Measurements from ENCODE around the gene POLR1H. TPM values are rescaled to one million over a fixed set of nuclear protein-coding genes. Genes with fewer than 3 reads are reported as not detected.

Gene POLR1H
- total RNA-seq, 4 donors from 2014 or later, result 22.8 to 33.8 (median 27.5) TPM

GRCh38 chr6:30111266-30111856 is 50.3 kb downstream of the POLR1H start:
- TF ChIP-seq CTCF (IDR thresholded peaks at IDR 0.05) (no peak), POLR2A (IDR thresholded peaks at IDR 0.05) (no peak)
- Histone ChIP-seq H3K27me3 (no peaks in the 10 kb centered on the region), H3K4me3 (peak overlapping the region in 3 of 4 donors; percentile 21 to 46 (median 39))

GRCh38 chr6:30112402-30112994 is 51.4 kb downstream of the POLR1H start:
- Histone ChIP-seq H3K4me3 (peak overlapping the region in 2 of 4 donors; percentile 39 to 46), H3K9me3 (no peaks in the 10 kb centered on the region), H3K4me1 (no peaks in the 10 kb centered on the region), H3K27me3 (no peaks in the 10 kb centered on the region), H3K36me3 (no peaks in the 10 kb centered on the region), H3K27ac (peak overlapping the region in 3 of 4 donors; percentile 28 to 72 (median 56))
- DNase-seq, result no peak
- TF ChIP-seq CTCF (IDR thresholded peaks at IDR 0.05) (no peak), POLR2A (IDR thresholded peaks at IDR 0.05) (no peak)

More at GRCh38 chr6:30111266-30111856, 50.3 kb downstream of the POLR1H start:
- Histone ChIP-seq H3K27ac (peak overlapping the region in 2 of 4 donors; percentile 32 to 72), H3K4me1 (no peaks in the 10 kb centered on the region), H3K36me3 (no peaks in the 10 kb centered on the region), H3K9me3 (no peaks in the 10 kb centered on the region)
- DNase-seq, result no peak

GRCh38 chr6:30113003-30113759 is 52.1 kb downstream of the POLR1H start, which contains the start of gene TRIM31:
TSS of gene TRIM31 (minus strand) at chr6:30113090. CDS start at chr6:30112805, 285 bp downstream.
- Histone ChIP-seq H3K36me3 (no peaks in the 10 kb centered on the region), H3K9me3 (no peaks in the 10 kb centered on the region), H3K27me3 (no peaks in the 10 kb centered on the region), H3K4me1 (no peaks in the 10 kb centered on the region), H3K27ac (peak within 1 kb of the TSS in 3 of 4 donors; percentile 47 to 75 (median 72)), H3K4me3 (peak within 1 kb of the TSS in 2 of 4 donors; percentile 39 to 46)
- peak; percentile 54 to 61 for TF ChIP-seq POLR2A (IDR thresholded peaks at IDR 0.05)
- TF ChIP-seq CTCF (IDR thresholded peaks at IDR 0.05), result no peak
- peak in 1 of 3 donors; percentile 68 for DNase-seq

GRCh38 chr6:30113841-30114240 is 52.8 kb downstream of the POLR1H start:
- Histone ChIP-seq H3K27me3 (no peaks in the 10 kb centered on the region), H3K4me1 (no peaks in the 10 kb centered on the region), H3K27ac (peak overlapping the region in 3 of 4 donors; percentile 47 to 75 (median 72)), H3K9me3 (no peaks in the 10 kb centered on the region), H3K36me3 (no peaks in the 10 kb centered on the region), H3K4me3 (no peak overlapping the region)
- DNase-seq, result no peak
- no peak for TF ChIP-seq POLR2A (IDR thresholded peaks at IDR 0.05)
- no peak for TF ChIP-seq CTCF (IDR thresholded peaks at IDR 0.05)

Small RNA genes within 50 kb of the gene (small RNA-seq; reads per million reads assigned to genes)
- 0 reads per million in 2 donors for gene RF02218
- 0 reads per million in 2 donors for gene RF02219
- 0 reads per million in 2 donors for gene RF02220

Other genes with a start within 250 kb of the POLR1H start
- under 1 TPM in 1 of 4 donors, not detected in 3; 0.67 TPM for gene HLA-G, start 233.4 kb upstream of the POLR1H start, total RNA-seq
- 1,000 to 10,000 TPM in 3 of 4 donors, 100 to 1,000 TPM in 1; 296 to 1,668 (median 1,428) TPM for gene HLA-A, start 118.7 kb upstream of the POLR1H start, total RNA-seq
- gene PPP1R11, start 5.9 kb downstream of the POLR1H start, total RNA-seq, result 10 to 100 TPM; 44.6 to 75.7 (median 58.6) TPM
- under 1 TPM in 1 of 4 donors, not detected in 3; 0.80 TPM for gene RNF39, start 14.5 kb downstream of the POLR1H start, total RNA-seq
- gene TRIM31, start 51.8 kb downstream of the POLR1H start, total RNA-seq, result 10 to 100 TPM in 3 of 4 donors, 1 to 10 TPM in 1; 9.9 to 56.9 (median 42.0) TPM
- 10 to 100 TPM in 3 of 4 donors, not detected in 1; 10.9 to 13.7 (median 12.7) TPM for gene TRIM40, start 74.9 kb downstream of the POLR1H start, total RNA-seq
- 1 to 10 TPM; 2.5 to 7.4 (median 6.3) TPM for gene TRIM10, start 99.9 kb downstream of the POLR1H start, total RNA-seq
- gene TRIM15, start 102.3 kb downstream of the POLR1H start, total RNA-seq, result 100 to 1,000 TPM in 1 of 4 donors, 10 to 100 TPM in 3; 19.8 to 110 (median 81.0) TPM
- gene TRIM26, start 152.1 kb downstream of the POLR1H start, total RNA-seq, result 100 to 1,000 TPM in 1 of 4 donors, 10 to 100 TPM in 3; 65.9 to 175 (median 90.5) TPM

Measured in Peyer's patch (tissue), 4 donors.